ENCODE data around the gene OCIAD2. TPM values are rescaled to one million over a fixed set of nuclear protein-coding genes. Genes with fewer than 3 reads are reported as not detected.
"Not testable (repeated sequence)": the region's sequence is repeated elsewhere in the genome, so short reads cannot be mapped to it uniquely, and the experiment has no call there.

OCIAD2 gene
- total RNA-seq, 1 donor from 2014 or later: 18.3 TPM

GRCh38 chr4:48863728-48864127 is 42.8 kb downstream of the OCIAD2 start:
- DNase-seq (no peak), ATAC-seq (no peak)
- intact Hi-C loops (cut with micrococcal nuclease): no loop called here

GRCh38 chr4:48862661-48863060 is 43.9 kb downstream of the OCIAD2 start:
- ATAC-seq: no peak
- intact Hi-C loops (cut with micrococcal nuclease): no loop called here

GRCh38 chr4:48862038-48862437 is 44.5 kb downstream of the OCIAD2 start:
- DNase-seq (no peak), ATAC-seq (no peak)
- intact Hi-C loops (cut with micrococcal nuclease): no loop called here

More at GRCh38 chr4:48862661-48863060, 43.9 kb downstream of the OCIAD2 start:
- DNase-seq: no peak

GRCh38 chr4:48858130-48858529 is 48.4 kb downstream of the OCIAD2 start:
- DNase-seq (no peak), ATAC-seq (no peak)
- intact Hi-C loops (cut with micrococcal nuclease): no loop called here

GRCh38 chr4:48854982-48855381 is 51.6 kb downstream of the OCIAD2 start:
- DNase-seq (no peak), ATAC-seq (no peak)
- intact Hi-C loops (cut with micrococcal nuclease): no loop called here

- ATAC-seq (no peak), DNase-seq (no peak)
- intact Hi-C loops (cut with micrococcal nuclease): no loop called here
These were observed 52.2 kb downstream of the OCIAD2 start for GRCh38 chr4:48854395-48854683.

- ATAC-seq (no peak), DNase-seq (no peak)
- intact Hi-C loops (cut with micrococcal nuclease): no loop called here
These were observed 52.8 kb downstream of the OCIAD2 start for GRCh38 chr4:48853604-48854394.

GRCh38 chr4:48851651-48852050 is 54.9 kb downstream of the OCIAD2 start:
- DNase-seq (no peak), ATAC-seq (no peak)
- intact Hi-C loops (cut with micrococcal nuclease): no loop called here

GRCh38 chr4:48848799-48849198 is 57.8 kb downstream of the OCIAD2 start:
- ATAC-seq; intact Hi-C loops (cut with micrococcal nuclease): not testable (repeated sequence)

GRCh38 chr4:48844843-48845242 is 61.7 kb downstream of the OCIAD2 start:
- no peak for DNase-seq
- no peak for ATAC-seq
- intact Hi-C loops (cut with micrococcal nuclease): no loop called here

More at GRCh38 chr4:48848799-48849198, 57.8 kb downstream of the OCIAD2 start:
- not testable (repeated sequence) for DNase-seq

GRCh38 chr4:48841045-48841827 is 65.3 kb downstream of the OCIAD2 start:
- ATAC-seq: no peak
- intact Hi-C loops (cut with micrococcal nuclease): no loop called here
- DNase-seq: no peak

- intact Hi-C loops (cut with micrococcal nuclease): no loop called here
- ATAC-seq (no peak), DNase-seq (no peak)
These were observed 69.9 kb downstream of the OCIAD2 start for GRCh38 chr4:48836658-48837057.

Other genes starting within 250 kb of the OCIAD2 start
- gene FRYL, start 126.5 kb downstream of the OCIAD2 start, total RNA-seq: 40.2 TPM
- 131 TPM for gene OCIAD1, start 75.7 kb downstream of the OCIAD2 start, total RNA-seq
- gene CWH43, start 79.5 kb upstream of the OCIAD2 start, total RNA-seq: not detected

Data from left ventricle myocardium superior (tissue), 1 donor.